SK-N-SH (cell line): ENCODE results near the gene SERPINA9. TPM values are rescaled to one million over a fixed set of nuclear protein-coding genes. Genes with fewer than 3 reads are reported as not detected.

Experiments used
- CTCF ChIA-PET: fragments of 300-600, 350-600 bp; formaldehyde crosslinking; extraction: SDS; loops from one replicate; lab custom pipeline; 2021; lab: Yijun Ruan, JAX
- POLR2A ChIA-PET: fragments of 350-600 bp; sonication (Branson Sonifier 250); formaldehyde crosslinking; extraction: SDS; loops from one replicate; lab custom pipeline; 2020; ENCODE audit warnings: antibody characterized with exemption, inconsistent platforms; lab: Yijun Ruan, JAX
- DNase-seq: peaks from one replicate; pipeline ENCODE4 v3.0.0; 2012
- H2AFZ ChIP-seq: fragments of 200-600 bp; sonication (generic); 2 replicates; pipeline ENCODE4 v1.8.1; 2016; ENCODE audit warnings: antibody characterized with exemption, mild to moderate bottlenecking, low read depth
- H3F3A ChIP-seq: fragments of 200-600 bp; sonication (generic); replicated peaks from 2 replicates; pipeline ENCODE3; 2016; ENCODE audit warnings: antibody characterized with exemption, mild to moderate bottlenecking; ENCODE audit not compliant: insufficient read depth
- H3K27ac ChIP-seq, 2 experiments: fragments of 200-500 bp in 1 of 2; fragments of 200-600 bp in 1 of 2; sonication (Bioruptor generic) in 1 of 2; sonication (generic), shearing (Covaris generic) in 1 of 2; 2 replicates each; pipeline versions ENCODE4 v1.5.1 to v1.6.1; 2014 to 2016; ENCODE audit warnings: low read depth in 2 of 2, inconsistent platforms in 1 of 2, low read length in 1 of 2, mild to moderate bottlenecking in 1 of 2, mixed read lengths in 1 of 2
- H3K27me3 ChIP-seq: fragments of 200-600 bp; sonication (generic), shearing (Covaris generic); 2 replicates; pipeline ENCODE4 v1.6.1; 2016; ENCODE audit warnings: mixed run types; ENCODE audit not compliant: insufficient read depth
- H3K36me3 ChIP-seq, 2 experiments: fragments of 200-500 bp in 1 of 2; fragments of 200-600 bp in 1 of 2; sonication (Bioruptor generic) in 1 of 2; sonication (generic) in 1 of 2; replicated peaks in 1 of 2; 2 replicates each; pipeline versions ENCODE3 to v1.5.1; 2014 to 2016; ENCODE audit warnings: low read length in 1 of 2, mild to moderate bottlenecking in 1 of 2; ENCODE audit not compliant: insufficient read depth in 2 of 2, control insufficient read depth in 1 of 2
- H3K4me1 ChIP-seq, 2 experiments: fragments of 200-500 bp in 1 of 2; fragments of 200-600 bp in 1 of 2; sonication (Bioruptor generic) in 1 of 2; sonication (generic), shearing (Covaris generic) in 1 of 2; 2 replicates each; pipeline versions ENCODE4 v1.5.1 to v1.6.1; 2014 to 2016; ENCODE audit warnings: low read depth in 1 of 2, low read length in 1 of 2, mixed run types in 1 of 2; ENCODE audit not compliant: insufficient read depth in 2 of 2, control insufficient read depth in 1 of 2
- H3K4me2 ChIP-seq: fragments of 200-600 bp; sonication (generic), shearing (Covaris generic); 2 replicates; pipeline ENCODE4 v1.6.1; 2017; ENCODE audit warnings: mixed run types
- H3K4me3 ChIP-seq, 2 experiments: fragments of 200-500 bp in 1 of 2; fragments of 200-600 bp in 1 of 2; sonication (Bioruptor generic) in 1 of 2; sonication (generic), shearing (Covaris generic) in 1 of 2; 2 replicates each; pipeline versions ENCODE4 v1.5.1 to v1.8.1; 2014 to 2016; ENCODE audit warnings: low read depth in 2 of 2, inconsistent platforms in 1 of 2, low read length in 1 of 2, mild to moderate bottlenecking in 1 of 2, mixed read lengths in 1 of 2, moderate library complexity in 1 of 2
- H3K79me2 ChIP-seq: fragments of 200-600 bp; sonication (generic); 2 replicates; pipeline ENCODE4 v1.8.1; 2017; ENCODE audit warnings: mild to moderate bottlenecking; ENCODE audit not compliant: insufficient read depth
- H3K9ac ChIP-seq: fragments of 200-600 bp; sonication (generic); 2 replicates; pipeline ENCODE4 v1.6.1; 2017; ENCODE audit warnings: mixed run types
- H3K9me2 ChIP-seq: fragments of 200-600 bp; sonication (generic); 2 replicates; pipeline ENCODE4 v1.6.1; 2017; ENCODE audit warnings: mixed run types
- H3K9me3 ChIP-seq: fragments of 200-600 bp; sonication (generic); 2 replicates; pipeline ENCODE4 v1.6.1; 2017; ENCODE audit warnings: mixed run types, mild to moderate bottlenecking, moderate library complexity
- H4K20me1 ChIP-seq: fragments of 200-600 bp; sonication (generic); 2 replicates; pipeline ENCODE4 v1.6.1; 2017; ENCODE audit warnings: mild to moderate bottlenecking, mixed run types; ENCODE audit not compliant: insufficient read depth
- CHD2 ChIP-seq: fragments of 150-350 bp; IDR thresholded peaks from 2 replicates; pipeline ENCODE4 v1.6.1; 2018; ENCODE audit warnings: low read length; ENCODE audit not compliant: partially characterized antibody
- EP300 ChIP-seq, 2 experiments: IDR thresholded peaks; 2 replicates each; pipeline versions ENCODE4 v1.4.0 to v1.6.1; 2012; ENCODE audit warnings: borderline replicate concordance in 1 of 2, low read depth in 1 of 2, low read length in 1 of 2
- FOSL2 ChIP-seq: IDR thresholded peaks from 2 replicates; pipeline ENCODE4 v1.4.0; 2012; ENCODE audit warnings: low read depth, mild to moderate bottlenecking, moderate library complexity, borderline replicate concordance
- FOXJ3 ChIP-seq: sonication (generic); formaldehyde crosslinking; IDR thresholded peaks from 2 replicates; pipeline ENCODE4 v1.5.1; 2020; ENCODE audit warnings: mild to moderate bottlenecking, missing genetic modification reagents
- JUND ChIP-seq: IDR thresholded peaks from 2 replicates; pipeline ENCODE4 v1.4.0; 2012
- NFIC ChIP-seq: IDR thresholded peaks from 2 replicates; pipeline ENCODE4 v1.4.0; 2012; ENCODE audit warnings: borderline replicate concordance
- NRF1 ChIP-seq: IDR thresholded peaks from 2 replicates; pipeline ENCODE4 v1.6.1; 2012; ENCODE audit warnings: low read depth, mild to moderate bottlenecking, low read length
- RXRA ChIP-seq: IDR thresholded peaks from 2 replicates; pipeline ENCODE4 v1.4.0; 2012; ENCODE audit warnings: low read depth, mild to moderate bottlenecking, borderline replicate concordance
- SMC3 ChIP-seq: IDR thresholded peaks from 2 replicates; pipeline ENCODE4 v1.6.1; 2012; ENCODE audit warnings: low read depth, low read length, improper control_type of control experiment
- TCF12 ChIP-seq: IDR thresholded peaks from 2 replicates; pipeline ENCODE4 v1.4.0; 2012
- YY1 ChIP-seq: IDR thresholded peaks from 2 replicates; pipeline ENCODE4 v1.4.0; 2012; ENCODE audit warnings: low read depth, mild to moderate bottlenecking
- WGBS: methylation state at CpG from one replicate; pipeline ENCODE4 v1.1.6; 2017; ENCODE audit warnings: low lambda C conversion rate; 5-methylcytosine and 5-hydroxymethylcytosine counted together
- polyA plus RNA-seq, 3 experiments: library from polyadenylated mRNA; depleted of rRNA; stranded (reverse); fragments of >200 nt; gene quantifications; 2 replicates each; pipeline ENCODE4 v1.2.3, GENCODE V29; 2012
- TF ChIP-seq, protein P1 (sequence below): IDR thresholded peaks from 2 replicates; pipeline ENCODE4 v1.4.0; 2012; ENCODE audit warnings: low read depth, borderline replicate concordance
- TF ChIP-seq, protein P2 (sequence below): IDR thresholded peaks from 2 replicates; pipeline ENCODE4 v1.6.1; 2012; ENCODE audit warnings: mild to moderate bottlenecking, low read depth, low read length, moderate library complexity
- TF ChIP-seq, protein P3 (sequence below): fragments of 200-600 bp; sonication (generic); IDR thresholded peaks from 2 replicates; pipeline ENCODE4 v1.6.1; 2017; ENCODE audit warnings: antibody characterized with exemption, mild to moderate bottlenecking, moderate library complexity

SERPINA9 gene
- polyA plus RNA-seq, 1 of the 3 experiments (the other 2 are of a cell fraction), result not detected

DNA sequence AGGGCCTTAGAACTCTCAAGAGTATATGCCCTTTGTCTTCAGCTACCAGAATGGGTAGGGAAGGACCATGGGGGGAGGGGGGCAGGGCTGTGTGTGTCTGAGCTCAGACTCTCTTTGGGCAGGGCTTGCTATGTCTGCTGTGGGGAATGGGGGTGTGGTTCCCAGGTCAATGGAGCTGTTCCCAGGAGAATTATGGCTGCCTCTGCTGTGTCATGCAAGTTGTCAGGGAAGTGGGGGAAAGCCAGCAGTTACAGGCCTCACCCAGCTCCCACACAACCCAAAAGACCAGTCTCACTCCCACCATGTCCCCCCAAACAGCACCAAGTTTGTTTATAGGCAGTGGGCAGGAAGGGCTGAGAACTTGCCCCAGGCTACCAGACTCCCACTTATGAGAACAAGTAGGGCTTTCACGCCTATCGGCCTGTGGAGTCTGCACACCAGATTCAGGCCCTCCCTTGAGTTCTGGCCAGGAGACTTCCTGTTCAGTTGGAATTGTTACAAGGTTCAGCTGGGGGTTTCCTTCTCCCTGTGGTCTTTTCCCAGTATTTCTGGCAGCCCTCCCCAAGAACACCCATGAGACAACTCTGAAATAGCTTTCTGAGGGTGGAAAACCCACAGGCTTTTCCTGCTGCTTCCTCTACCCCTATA is 17.3 kb downstream of the SERPINA9 start:
- Histone ChIP-seq H4K20me1 (no peaks in the 10 kb centered on the region), H3F3A (no peaks in the 10 kb centered on the region), H3K4me1 (no peaks in the 10 kb centered on the region), H3K9me3 (no peaks in the 10 kb centered on the region), H2AFZ (no peak overlapping the region), H3K27ac (no peak overlapping the region), H3K9ac (no peak overlapping the region), H3K27me3 (no peaks in the 10 kb centered on the region; the same call in 1 of the 2 replicates), H3K4me2 (no peak overlapping the region), H3K9me2 (no peaks in the 10 kb centered on the region), H3K79me2 (no peaks in the 10 kb centered on the region), H3K36me3 (no peaks in the 10 kb centered on the region), H3K4me3 (no peak overlapping the region)
- WGBS, result no CpG with 5 or more reads among the region's 2 CpGs
- CTCF ChIA-PET, result interaction anchor here (2.8 kb wide), 1 partner anchor 35 kb away, joined by 10 read pairs; no protein-coding TSS in a partner anchor
- POLR2A ChIA-PET, result no interaction called here
- no peak for TF ChIP-seq FOSL2
- TF ChIP-seq NFIC, result no peak
- no peak for TF ChIP-seq CHD2
- no peak for TF ChIP-seq EP300 (IDR thresholded peaks at IDR 0.05; ENCODE audit: borderline replicate concordance in 1 of 2, low read depth in 1 of 2, low read length in 1 of 2)
- no peak for TF ChIP-seq YY1
- TF ChIP-seq SMC3, result no peak
- TF ChIP-seq, protein P1, sequence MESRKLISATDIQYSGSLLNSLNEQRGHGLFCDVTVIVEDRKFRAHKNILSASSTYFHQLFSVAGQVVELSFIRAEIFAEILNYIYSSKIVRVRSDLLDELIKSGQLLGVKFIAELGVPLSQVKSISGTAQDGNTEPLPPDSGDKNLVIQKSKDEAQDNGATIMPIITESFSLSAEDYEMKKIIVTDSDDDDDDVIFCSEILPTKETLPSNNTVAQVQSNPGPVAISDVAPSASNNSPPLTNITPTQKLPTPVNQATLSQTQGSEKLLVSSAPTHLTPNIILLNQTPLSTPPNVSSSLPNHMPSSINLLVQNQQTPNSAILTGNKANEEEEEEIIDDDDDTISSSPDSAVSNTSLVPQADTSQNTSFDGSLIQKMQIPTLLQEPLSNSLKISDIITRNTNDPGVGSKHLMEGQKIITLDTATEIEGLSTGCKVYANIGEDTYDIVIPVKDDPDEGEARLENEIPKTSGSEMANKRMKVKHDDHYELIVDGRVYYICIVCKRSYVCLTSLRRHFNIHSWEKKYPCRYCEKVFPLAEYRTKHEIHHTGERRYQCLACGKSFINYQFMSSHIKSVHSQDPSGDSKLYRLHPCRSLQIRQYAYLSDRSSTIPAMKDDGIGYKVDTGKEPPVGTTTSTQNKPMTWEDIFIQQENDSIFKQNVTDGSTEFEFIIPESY, result no peak
- TF ChIP-seq FOXJ3 (CRISPR knock-in tag), result no peak
- TF ChIP-seq JUND, result no peak
- no peak for TF ChIP-seq TCF12
- no peak for TF ChIP-seq RXRA
- TF ChIP-seq, protein P2, sequence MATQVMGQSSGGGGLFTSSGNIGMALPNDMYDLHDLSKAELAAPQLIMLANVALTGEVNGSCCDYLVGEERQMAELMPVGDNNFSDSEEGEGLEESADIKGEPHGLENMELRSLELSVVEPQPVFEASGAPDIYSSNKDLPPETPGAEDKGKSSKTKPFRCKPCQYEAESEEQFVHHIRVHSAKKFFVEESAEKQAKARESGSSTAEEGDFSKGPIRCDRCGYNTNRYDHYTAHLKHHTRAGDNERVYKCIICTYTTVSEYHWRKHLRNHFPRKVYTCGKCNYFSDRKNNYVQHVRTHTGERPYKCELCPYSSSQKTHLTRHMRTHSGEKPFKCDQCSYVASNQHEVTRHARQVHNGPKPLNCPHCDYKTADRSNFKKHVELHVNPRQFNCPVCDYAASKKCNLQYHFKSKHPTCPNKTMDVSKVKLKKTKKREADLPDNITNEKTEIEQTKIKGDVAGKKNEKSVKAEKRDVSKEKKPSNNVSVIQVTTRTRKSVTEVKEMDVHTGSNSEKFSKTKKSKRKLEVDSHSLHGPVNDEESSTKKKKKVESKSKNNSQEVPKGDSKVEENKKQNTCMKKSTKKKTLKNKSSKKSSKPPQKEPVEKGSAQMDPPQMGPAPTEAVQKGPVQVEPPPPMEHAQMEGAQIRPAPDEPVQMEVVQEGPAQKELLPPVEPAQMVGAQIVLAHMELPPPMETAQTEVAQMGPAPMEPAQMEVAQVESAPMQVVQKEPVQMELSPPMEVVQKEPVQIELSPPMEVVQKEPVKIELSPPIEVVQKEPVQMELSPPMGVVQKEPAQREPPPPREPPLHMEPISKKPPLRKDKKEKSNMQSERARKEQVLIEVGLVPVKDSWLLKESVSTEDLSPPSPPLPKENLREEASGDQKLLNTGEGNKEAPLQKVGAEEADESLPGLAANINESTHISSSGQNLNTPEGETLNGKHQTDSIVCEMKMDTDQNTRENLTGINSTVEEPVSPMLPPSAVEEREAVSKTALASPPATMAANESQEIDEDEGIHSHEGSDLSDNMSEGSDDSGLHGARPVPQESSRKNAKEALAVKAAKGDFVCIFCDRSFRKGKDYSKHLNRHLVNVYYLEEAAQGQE, result no peak
- TF ChIP-seq, protein P3, sequence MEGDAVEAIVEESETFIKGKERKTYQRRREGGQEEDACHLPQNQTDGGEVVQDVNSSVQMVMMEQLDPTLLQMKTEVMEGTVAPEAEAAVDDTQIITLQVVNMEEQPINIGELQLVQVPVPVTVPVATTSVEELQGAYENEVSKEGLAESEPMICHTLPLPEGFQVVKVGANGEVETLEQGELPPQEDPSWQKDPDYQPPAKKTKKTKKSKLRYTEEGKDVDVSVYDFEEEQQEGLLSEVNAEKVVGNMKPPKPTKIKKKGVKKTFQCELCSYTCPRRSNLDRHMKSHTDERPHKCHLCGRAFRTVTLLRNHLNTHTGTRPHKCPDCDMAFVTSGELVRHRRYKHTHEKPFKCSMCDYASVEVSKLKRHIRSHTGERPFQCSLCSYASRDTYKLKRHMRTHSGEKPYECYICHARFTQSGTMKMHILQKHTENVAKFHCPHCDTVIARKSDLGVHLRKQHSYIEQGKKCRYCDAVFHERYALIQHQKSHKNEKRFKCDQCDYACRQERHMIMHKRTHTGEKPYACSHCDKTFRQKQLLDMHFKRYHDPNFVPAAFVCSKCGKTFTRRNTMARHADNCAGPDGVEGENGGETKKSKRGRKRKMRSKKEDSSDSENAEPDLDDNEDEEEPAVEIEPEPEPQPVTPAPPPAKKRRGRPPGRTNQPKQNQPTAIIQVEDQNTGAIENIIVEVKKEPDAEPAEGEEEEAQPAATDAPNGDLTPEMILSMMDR, result no peak
- no peak for TF ChIP-seq NRF1
- no peak for DNase-seq
